Cardiac muscle cell (in vitro differentiated cells and primary cell): ENCODE measurements around the gene GBX1. TPM values are rescaled to one million over a fixed set of nuclear protein-coding genes. Genes with fewer than 3 reads are reported as not detected.

ENCODE experiments used
- DNase-seq, 2 donors: peaks; one replicate each; pipeline versions ENCODE4 v3.0.0 to v3.0.0-alpha.2; 2010 to 2017; ENCODE audit warnings: low read depth in 1 of 2, low spot score in 1 of 2
- H3K27ac ChIP-seq: fragments of 200-600 bp; sonication (generic); 2 replicates; pipeline ENCODE4 v1.5.1; 2016
- H3K27me3 ChIP-seq: fragments of 200-600 bp; sonication (generic); 2 replicates; pipeline ENCODE4 v1.6.0; 2016; ENCODE audit warnings: control low read depth
- H3K36me3 ChIP-seq: fragments of 200-600 bp; sonication (generic); 2 replicates; pipeline ENCODE4 v1.5.1; 2016; ENCODE audit warnings: control low read depth
- H3K4me1 ChIP-seq: fragments of 200-600 bp; sonication (generic); 2 replicates; pipeline ENCODE4 v1.8.1; 2017; ENCODE audit warnings: low read depth, mild to moderate bottlenecking, mixed run types
- H3K4me3 ChIP-seq: fragments of 200-600 bp; sonication (generic); 2 replicates; pipeline ENCODE4 v1.5.1; 2016; ENCODE audit warnings: mild to moderate bottlenecking
- H3K9me3 ChIP-seq: fragments of 200-600 bp; sonication (generic); 2 replicates; pipeline ENCODE4 v1.5.1; 2017; ENCODE audit warnings: low read depth, mild to moderate bottlenecking, control low read depth
- CTCF ChIP-seq: IDR thresholded peaks from 2 replicates; pipeline ENCODE4 v1.5.1; 2012; ENCODE audit warnings: low read depth, mild to moderate bottlenecking, low read length
- polyA plus RNA-seq: library from polyadenylated mRNA; unstranded; fragments of >200 nt; fragmentation: Nextera tagmentation; extraction: Ambion mirVana; gene quantifications from 2 replicates; pipeline ENCODE4 v1.2.1, GENCODE V29; 2016
- total RNA-seq: library from RNA; depleted of rRNA; stranded (reverse); fragments of >200 nt; gene quantifications from 2 replicates; pipeline ENCODE4 v1.2.3, GENCODE V29; 2016

Gene GBX1
- total and polyA plus RNA-seq, 2 experiments from 2014 or later: 0.36 to 1.3 TPM

- Histone ChIP-seq H3K27ac (no peak overlapping the region), H3K4me3 (no peak overlapping the region), H3K4me1 (no peaks in the 10 kb centered on the region), H3K27me3 (no peaks in the 10 kb centered on the region), H3K36me3 (peaks cover 18% of the 10 kb centered on the region), H3K9me3 (no peaks in the 10 kb centered on the region)
- no peak for TF ChIP-seq CTCF
- DNase-seq: no peak
These were observed 44.2 kb downstream of the GBX1 start for GRCh38 chr7:151123158-151123821.

- no peak for DNase-seq
- Histone ChIP-seq H3K27me3 (no peaks in the 10 kb centered on the region), H3K4me3 (no peak overlapping the region), H3K9me3 (no peaks in the 10 kb centered on the region), H3K27ac (no peak overlapping the region), H3K4me1 (no peaks in the 10 kb centered on the region), H3K36me3 (peaks cover 18% of the 10 kb centered on the region)
- TF ChIP-seq CTCF: no peak
These were observed 44.7 kb downstream of the GBX1 start for GRCh38 chr7:151122796-151123157.

- no peak for DNase-seq
- H3K27ac ChIP-seq: no peak overlapping the region
- no peak overlapping the region for H3K4me3 ChIP-seq
- H3K36me3 ChIP-seq: peaks cover 18% of the 10 kb centered on the region
- H3K9me3 ChIP-seq: no peaks in the 10 kb centered on the region
- H3K27me3 ChIP-seq: no peaks in the 10 kb centered on the region
- no peak for TF ChIP-seq CTCF
- H3K4me1 ChIP-seq: no peaks in the 10 kb centered on the region
These were observed 45.2 kb downstream of the GBX1 start for GRCh38 chr7:151122276-151122675.

GRCh38 chr7:151121380-151122170 lies 45.9 kb downstream of the GBX1 start:
- Histone ChIP-seq H3K4me1 (no peaks in the 10 kb centered on the region), H3K4me3 (no peak overlapping the region), H3K27me3 (no peaks in the 10 kb centered on the region), H3K9me3 (no peaks in the 10 kb centered on the region), H3K27ac (no peak overlapping the region), H3K36me3 (peaks cover 18% of the 10 kb centered on the region)
- TF ChIP-seq CTCF: no peak
- DNase-seq: no peak

- Histone ChIP-seq H3K27me3 (no peaks in the 10 kb centered on the region), H3K36me3 (peaks cover 18% of the 10 kb centered on the region), H3K9me3 (no peaks in the 10 kb centered on the region), H3K4me3 (no peak overlapping the region), H3K27ac (no peak overlapping the region), H3K4me1 (peaks cover 2% of the 10 kb centered on the region)
- DNase-seq: no peak
- no peak for TF ChIP-seq CTCF
These were observed 46.6 kb downstream of the GBX1 start for GRCh38 chr7:151120896-151121295.
